ENCODE data around the gene GRM1. TPM values are rescaled to one million over a fixed set of nuclear protein-coding genes. Genes with fewer than 3 reads are reported as not detected.

Gene GRM1
- total RNA-seq, 1 donor from 2014 or later, result not detected

DNA sequence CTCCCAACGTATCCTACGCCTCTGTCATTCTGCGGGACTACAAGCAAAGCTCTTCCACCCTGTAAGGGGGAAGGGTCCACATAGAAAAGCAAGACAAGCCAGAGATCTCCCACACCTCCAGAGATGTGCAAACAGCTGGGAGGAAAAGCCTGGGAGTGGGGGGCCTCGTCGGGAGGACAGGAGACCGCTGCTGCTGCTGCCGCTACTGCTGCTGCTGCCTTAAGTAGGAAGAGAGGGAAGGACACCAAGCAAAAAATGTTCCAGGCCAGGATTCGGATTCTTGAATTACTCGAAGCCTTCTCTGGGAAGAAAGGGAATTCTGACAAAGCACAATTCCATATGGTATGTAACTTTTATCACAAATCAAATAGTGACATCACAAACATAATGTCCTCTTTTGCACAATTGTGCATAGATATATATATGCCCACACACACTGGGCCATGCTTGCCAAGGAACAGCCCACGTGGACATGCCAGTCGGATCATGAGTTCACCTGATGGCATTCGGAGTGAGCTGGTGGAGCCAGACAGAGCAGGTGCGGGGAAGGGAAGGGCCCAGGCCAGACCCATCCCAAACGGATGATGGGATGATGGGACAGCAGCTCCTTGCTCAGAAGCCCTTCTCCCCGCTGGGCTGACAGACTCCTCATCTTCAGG is 406.0 kb downstream of the GRM1 start:
- ATAC-seq (no peak), DNase-seq (ENCODE audit: low spot score) (no peak)

- DNase-seq (ENCODE audit: low spot score), result no peak
- ATAC-seq, result no peak
These were observed 413.0 kb downstream of the GRM1 start for GRCh38 chr6:146441907-146442306.

GRCh38 chr6:146444189-146444588 is 415.3 kb downstream of the GRM1 start:
- DNase-seq (ENCODE audit: low spot score) (no peak), ATAC-seq (no peak)

- ATAC-seq (no peak), DNase-seq (ENCODE audit: low spot score) (no peak)
These were observed 416.4 kb downstream of the GRM1 start for GRCh38 chr6:146445233-146445632.

- DNase-seq (ENCODE audit: low spot score) (no peak), ATAC-seq (no peak)
These were observed 428.0 kb downstream of the GRM1 start for GRCh38 chr6:146456886-146457285.

DNA sequence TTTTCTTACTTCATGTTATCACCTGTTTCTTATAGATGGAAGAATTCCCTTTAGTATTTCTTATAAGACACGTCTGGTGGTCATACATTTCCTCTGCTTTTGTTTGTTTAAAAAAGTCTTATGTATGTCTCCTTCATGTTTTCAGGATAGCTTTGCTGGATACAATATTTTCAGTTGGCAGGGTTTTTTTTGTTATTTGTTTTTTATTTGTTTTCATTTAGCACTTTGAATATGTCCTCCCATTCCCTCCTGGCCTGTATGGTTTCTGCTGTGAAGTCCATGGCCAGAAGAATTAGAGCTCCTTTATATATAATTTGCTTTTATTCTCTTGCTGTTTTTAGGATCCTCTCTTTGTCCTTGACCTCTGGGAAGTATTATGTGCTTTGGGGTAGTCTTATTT is 432.1 kb downstream of the GRM1 start:
- ATAC-seq, result no peak
- no peak for DNase-seq (ENCODE audit: low spot score)

- ATAC-seq, result no peak
These were observed 441.4 kb downstream of the GRM1 start for GRCh38 chr6:146470091-146470770.

DNA sequence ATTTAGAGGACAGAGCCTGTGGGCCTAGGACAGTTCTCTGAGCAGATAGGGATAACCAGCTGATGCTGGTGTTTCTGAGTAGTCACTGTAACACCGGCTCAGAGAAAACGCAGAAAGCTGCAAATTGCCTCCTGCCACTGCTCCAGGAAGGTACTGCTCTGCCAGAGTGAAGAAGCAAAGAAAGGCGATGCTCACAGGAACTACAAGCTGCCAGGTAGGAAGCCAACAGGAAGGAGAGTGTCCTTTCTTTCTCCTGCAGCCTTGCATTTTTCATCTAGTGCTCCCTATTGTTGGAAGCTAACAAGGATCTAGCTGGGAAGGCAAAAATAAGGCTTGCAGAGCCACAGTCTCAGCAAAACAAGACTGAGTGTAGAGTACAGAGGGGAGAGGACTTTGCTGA is 444.1 kb downstream of the GRM1 start:
- ATAC-seq, result no peak

More at GRCh38 chr6:146470091-146470770, 441.4 kb downstream of the GRM1 start:
- no peak for DNase-seq (ENCODE audit: low spot score)

DNA sequence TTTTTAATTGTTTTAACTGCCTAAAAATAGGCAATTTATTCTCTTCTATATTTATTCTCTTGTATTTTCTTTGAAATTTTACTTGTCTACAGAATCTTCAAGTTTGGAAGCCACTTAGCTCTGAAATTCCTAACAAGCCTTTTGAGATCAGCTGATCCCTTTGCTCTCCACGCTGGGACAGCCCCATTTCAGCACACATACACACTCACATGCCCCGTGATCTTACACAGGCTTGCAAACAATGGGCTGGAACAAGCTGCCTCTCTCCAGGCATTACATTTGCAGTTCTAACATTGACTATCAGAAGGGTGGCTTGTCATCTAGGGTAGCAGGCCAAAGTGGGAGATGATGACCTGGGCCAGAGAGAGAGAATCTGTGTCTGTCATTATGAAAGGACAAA is 452.7 kb downstream of the GRM1 start:
- DNase-seq (ENCODE audit: low spot score), result no peak
- ATAC-seq, result no peak

More for the DNA sequence above, 444.1 kb downstream of the GRM1 start:
- no peak for DNase-seq (ENCODE audit: low spot score)

DNA sequence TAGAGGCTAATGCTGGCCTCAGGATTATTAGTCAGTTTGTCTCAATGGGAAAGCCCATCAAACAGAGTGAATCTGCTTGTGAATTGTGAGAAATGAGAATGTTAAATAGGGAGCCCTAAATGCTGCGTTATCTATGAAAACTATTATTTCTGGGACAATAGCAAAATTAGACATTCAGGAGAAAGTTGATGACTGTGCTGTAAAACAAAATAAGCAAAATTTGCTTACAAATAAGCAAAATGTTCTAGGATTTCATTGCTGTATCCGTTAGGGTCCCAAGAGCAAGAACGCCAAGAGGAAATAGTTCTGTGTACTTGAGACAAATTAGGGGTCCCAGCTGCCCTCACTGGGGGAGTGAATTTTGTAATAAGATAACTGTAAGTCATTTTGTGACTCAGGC is 455.5 kb downstream of the GRM1 start:
- ATAC-seq, result no peak
- no peak for DNase-seq (ENCODE audit: low spot score)

Other genes starting within 250 kb of the GRM1 start
- 2.5 TPM for gene FBXO30, start 214.3 kb upstream of the GRM1 start, total RNA-seq
- gene SHPRH, start 64.7 kb upstream of the GRM1 start, total RNA-seq, result 5.4 TPM